HG03066 (cell line): ENCODE measurements around the gene INCA1.

Experiments
- ATAC-seq: cut with Tn5 transposase; IDR thresholded peaks from one replicate; pipeline ENCODE4 v1.9.1; 2021; ENCODE audit warnings: low read depth; ENCODE audit not compliant: unreplicated experiment

The INCA1 gene

DNA sequence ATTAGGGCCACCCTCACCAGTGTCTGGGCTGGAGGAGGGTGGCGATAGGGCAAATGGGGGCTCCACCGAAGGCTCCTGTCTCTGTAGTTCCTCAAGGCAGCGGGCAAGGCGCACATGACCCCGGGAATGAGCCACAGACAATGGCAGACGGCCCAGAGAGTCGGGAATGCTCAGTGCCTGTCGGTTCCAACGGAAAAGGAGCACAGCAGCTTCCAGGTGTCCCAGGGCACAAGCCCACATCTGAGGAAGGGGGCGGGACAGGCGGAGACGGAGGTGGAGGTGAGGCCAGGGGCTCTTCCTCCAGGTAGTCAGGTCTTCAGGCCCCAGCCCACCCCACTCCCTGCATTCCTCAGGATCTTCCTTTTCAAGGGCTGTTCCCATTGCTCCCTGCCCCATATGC lies 24.6 kb downstream of the INCA1 start:
- ATAC-seq: no peak

DNA sequence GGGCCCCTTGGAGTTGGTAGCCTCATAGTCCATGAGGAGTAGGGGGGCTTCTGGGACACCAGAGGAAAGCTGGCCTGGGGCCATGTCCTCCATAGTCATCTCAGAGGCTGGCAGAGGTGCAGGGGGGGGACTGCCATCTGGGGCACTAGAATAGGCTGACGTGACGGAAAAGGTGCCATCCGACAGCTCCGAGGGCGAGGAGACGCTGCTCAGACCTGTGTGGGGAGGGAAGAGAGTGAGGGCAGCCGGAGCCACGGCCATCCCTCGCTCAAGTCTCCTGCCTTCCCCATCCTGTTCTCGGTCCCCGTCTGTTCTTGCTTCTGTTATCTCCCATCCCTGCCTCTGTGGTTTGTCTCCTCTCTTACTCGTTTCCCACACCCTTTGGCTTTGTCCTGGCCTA lies 25.0 kb downstream of the INCA1 start:
- no peak for ATAC-seq

DNA sequence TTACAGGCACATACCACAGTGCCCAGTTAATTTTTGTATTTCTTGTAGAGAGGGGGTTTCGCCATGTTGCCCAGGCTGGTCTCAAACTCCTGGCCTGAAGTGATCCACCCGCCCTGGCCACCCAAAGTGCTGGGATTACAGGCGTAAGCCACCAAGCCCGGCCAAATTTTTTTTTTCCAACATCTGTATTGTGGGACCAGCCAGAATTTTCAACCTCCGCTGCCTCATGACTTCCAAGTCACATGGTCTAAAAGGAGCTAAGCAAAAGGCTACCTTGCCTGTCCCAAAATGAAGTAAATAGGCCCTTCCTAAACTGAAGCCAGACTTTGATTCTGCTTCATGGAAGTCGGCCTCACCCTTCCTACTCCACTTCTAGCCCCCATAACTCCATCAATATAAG lies 25.5 kb downstream of the INCA1 start:
- no peak for ATAC-seq

DNA sequence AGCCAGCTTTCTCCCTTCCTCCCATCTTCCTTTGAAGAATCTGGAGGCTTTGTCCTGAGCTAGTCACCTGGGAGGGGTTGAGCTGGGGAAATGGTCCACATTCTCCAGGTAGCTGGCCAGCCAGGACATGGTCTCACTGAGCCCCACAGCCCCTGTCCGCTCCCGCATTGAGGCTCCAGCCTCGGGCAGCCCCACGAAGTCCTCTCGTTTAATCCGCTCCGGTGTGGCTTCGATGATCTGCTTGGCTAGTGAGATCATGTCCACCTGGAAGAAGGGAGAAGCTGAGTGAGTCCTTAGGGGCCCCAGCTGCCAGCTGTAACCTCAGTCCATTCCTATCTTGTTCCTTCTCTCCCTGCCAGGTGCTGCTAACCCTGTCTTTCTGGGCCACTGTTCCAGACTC lies 27.0 kb downstream of the INCA1 start:
- ATAC-seq: no peak

DNA sequence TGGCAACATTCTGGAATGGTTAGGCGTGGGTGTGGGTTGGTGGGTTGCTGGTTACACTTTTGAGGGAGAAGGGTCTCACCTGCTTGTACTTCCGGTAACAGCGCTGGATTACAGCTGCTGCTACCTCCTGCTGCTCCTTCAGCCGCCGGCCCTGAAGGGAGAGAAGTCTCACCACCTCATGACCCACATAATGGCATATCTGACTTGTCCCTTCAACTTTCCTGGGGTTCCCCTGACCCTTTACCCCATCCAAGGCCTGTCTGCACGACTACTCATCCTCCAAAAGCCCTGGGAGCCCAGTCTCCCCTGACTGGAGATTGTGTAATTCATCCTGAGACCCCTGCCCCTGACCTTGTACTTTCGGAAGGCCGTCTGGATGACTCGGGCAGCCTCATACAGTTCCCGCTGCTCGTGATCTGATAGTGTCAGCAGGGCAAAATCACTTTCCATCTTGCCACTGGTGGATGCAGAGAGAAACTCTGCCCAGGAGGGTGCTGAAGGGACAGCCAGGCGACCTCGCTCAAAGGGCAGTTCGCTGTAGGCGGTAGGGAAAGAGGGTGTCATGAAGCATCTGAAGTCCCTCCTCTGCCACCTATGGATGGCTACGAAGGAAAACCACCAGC lies 27.7 kb downstream of the INCA1 start:
- no peak for ATAC-seq

DNA sequence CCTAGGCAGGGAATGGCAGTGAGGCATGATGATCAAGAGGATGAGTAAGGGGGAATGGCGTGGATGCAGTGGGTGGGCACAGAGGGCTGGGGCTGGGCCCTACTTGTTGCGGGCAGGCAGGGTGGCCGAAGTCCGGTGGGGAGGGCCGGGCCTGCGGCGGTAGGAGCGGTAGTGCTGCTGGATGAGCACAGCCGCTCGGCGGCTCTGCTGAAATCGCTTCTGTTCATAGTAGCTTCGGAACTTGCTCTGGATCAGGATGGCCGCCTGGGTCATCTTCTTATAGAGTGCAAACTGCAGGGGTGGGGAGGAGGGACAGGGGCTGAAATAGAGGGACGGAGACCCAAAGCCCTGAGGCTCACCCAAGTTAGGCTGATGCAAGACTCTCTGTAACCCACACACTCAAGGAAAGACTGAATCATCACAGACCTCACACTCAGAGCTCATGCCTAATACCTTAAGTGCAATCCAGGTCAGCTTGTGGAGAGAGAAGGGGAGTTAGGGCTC lies 28.2 kb downstream of the INCA1 start:
- ATAC-seq: no peak

DNA sequence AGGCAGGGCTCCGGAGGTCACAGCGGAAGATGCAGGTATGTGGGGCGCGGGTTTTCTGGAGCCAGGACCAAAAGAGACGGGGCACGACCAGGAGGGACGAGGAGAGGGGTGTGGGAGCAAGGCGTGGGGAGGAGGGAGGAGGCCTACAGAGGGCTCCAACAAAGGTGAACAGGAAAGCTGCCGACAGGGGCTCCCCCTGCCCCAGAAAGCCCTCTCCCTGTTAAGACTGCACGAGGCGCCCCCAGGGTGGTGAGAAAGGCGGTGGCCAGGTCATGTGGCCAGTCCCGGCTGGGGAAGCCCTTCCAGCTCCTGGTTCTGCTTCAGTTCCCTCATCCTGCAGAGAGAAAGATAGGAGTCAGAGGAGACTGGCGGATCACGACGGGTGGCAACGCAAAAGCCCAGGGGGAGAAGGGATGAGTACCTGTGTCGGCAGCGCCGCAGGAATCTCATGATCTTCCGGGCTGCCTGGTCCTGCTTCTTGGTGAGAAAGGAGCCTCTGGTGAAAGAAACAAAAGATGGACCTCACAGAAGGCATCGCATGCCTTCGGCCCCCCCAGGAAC lies 28.8 kb downstream of the INCA1 start:
- ATAC-seq: no peak

DNA sequence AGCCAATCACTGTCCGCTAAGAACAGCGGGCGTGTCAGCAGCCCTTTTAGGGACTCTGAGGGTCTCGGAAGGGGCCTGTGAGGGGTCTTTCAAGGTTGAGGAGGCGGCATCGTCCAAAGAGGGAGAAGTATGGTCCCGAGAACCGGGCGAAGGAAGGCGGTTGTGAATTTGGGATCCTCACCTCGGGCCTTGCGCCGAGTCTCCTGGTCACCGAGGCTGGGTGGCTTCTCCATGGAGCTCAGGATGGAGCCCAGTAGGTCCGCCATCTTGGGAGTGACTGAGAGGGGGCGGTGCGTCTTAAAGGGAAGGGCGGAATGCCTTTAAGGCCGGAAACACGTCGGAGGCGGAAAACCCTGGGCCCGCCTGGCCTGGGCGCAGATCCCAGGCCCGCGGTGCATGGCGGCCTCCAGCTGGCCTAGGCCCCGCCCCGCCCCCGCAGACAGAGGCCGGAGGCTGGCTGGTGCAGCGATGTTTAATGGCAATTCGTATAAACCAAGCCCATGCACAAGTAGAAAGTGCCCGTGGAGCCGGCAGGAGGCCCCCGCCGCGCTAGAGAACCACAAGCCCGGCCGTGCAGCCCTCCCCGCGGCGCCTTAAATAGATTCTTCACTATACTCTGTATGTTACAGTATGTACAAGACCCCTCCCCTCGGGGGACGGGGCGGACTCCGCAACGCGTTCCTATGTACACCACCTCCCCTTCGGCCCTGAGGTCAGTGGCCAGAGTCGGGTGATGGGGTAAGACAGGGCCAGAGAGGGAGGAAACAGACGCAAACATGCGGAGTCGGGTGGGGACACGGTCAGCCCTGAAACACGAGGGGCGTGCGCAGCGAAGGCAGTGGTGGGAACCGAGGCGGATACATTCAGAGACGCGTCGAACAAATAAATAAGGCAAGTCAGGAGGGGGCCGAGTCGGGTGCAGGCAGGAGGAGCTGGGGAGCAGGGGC lies 29.5 kb downstream of the INCA1 start, which contains the start of gene SPAG7:
Gene SPAG7 (minus strand): TSS at position 279 of the 947 bp plus-strand sequence. CDS start 13 bp downstream, at position 266.
- ATAC-seq: peak; percentile 57

DNA sequence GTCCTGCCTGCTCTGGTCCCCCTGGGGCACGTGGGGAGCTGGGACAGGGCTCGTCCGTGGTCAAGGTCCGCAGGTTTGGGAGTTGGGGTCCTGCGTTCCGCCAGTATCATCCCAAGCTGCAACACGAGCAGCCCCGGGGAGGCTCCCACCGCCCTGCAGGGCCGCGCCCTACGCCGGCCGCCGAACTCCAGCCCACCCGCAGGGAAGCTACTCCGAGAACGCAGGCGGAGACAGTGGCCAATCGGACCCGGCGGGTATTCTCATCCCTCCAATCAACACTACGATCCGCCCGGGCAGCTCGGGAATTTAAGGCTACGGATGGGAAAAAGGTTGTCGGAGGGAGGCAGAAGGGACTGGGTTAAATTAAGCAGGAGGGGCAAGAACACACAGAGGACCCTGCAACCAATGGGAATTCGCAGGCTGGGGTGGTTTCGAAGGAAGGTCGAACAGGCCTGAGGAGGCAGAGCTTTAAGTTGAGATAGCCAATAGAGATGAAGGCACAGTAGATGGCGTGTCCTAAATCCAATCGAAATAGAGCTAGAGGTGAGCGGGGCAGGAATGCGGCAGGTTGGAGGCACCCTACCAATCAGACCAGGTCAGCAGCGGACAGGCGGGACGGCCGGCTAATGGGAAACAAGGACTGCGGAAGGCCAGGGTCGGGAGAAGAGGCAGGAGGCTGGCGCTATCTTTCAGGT lies 30.3 kb downstream of the INCA1 start:
- peak; percentile 85 for ATAC-seq

DNA sequence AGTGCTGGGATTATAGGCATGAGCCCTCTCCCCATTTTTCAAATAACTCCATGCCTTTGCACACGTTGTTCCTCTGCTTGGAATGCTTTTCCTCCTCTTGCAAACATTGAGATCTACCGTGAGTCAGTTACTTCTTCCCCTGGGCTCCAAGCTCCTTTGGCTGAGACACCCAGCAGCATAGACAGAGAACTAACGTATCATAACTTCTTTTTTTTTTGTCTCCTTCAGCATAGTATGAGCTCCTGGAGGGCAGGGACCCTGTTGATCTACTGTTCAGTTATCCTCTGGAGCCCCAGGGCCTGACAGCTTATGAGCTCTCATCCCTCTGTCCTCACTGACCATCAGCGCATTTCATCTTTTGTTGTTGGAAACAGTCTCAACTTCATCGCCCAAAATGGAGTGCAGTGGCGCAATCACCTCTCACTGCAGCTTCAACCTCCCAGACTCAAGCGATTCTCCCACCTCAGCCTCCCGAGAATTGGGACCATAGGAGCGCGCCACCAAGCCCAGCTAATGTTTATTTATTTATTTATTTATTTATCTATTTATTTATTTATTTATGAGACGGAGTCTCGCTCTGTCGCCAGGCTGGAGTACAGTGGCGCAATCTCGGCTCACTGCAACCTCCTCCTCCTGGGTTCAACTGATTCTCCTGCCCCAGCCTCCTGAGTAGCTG lies 31.9 kb downstream of the INCA1 start:
- no peak for ATAC-seq

DNA sequence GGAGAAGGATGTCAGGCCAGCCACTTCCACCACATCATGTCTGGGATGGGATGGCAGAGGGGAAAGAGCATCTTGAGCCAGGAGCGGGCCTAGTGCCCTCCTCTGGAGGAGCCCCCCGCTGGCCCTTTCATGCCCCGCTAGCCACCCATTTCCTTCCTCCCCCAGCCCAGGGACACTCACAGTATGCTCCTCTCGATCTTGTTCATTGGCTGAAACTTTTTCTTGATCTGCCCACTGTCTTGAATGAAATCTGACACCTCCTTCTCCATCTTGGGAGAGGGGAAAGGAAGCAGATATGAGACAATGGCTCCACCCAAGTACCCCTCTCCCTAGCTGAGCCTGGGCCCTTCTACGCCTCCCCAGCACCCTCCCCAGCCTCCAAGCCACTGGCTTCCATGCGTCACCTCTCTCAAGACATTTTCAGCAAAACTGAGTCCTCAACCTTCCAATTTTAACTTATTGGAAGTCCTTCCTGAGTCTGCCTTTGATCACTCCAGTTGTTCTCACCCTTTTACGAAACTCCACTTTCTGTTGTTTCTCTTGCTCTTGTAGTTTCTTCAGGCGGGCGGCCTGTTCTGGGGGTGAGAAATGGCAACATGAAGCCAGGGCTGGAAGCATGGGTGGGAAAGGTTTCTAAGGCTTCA lies 36.9 kb downstream of the INCA1 start:
- ATAC-seq: no peak

DNA sequence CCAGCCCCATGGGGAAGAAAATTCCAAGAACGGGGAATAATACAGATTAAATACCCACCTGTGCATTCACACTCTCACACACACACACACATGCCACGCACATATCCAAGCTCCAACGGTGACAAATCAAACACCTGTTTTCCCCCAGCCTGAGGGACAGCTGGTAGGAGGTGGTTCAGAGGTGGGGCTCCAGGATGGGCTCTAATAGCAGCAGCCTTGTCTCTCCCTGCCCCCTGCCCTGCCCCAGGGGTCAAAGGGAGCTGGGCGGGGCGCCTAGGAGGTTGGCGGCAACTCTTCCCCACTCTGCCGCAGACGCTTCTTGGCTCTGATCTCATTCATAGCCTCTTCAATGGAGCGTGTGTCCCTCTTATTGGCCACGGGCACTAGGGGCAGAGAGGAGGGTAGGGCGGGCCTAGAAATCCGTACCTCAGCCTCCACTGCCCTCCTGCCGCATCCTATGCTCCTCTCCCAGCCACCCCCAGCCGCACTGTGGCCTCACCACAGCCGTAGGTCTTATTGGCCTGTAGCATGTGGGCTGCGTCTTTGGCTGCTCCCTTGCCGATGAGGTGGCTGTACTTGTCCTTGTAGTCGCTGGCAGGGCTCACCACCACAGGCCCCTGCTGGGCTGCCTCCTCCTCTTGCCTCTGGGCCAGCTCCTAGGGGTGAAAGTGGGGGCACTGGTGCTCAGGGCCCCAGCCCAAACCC lies 37.9 kb downstream of the INCA1 start:
- ATAC-seq: no peak

DNA sequence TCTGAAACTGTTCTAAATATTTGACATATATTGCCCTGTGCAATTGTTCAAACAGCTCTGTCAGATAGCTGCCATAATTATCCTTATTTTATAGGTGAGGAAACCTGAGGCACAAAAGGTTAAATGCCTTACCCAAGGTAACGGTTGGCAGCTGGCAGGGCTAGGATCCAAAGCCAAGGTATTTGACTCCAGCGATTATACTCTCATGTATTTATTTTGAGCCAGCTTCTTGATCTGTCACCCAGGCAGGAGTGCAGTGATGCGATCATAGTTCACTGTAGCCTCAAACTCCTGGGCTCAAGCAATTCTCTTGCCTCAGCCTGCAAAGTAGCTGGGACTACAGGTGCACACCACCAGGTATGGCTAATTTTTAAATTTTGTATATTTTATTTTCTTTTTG lies 39.2 kb downstream of the INCA1 start:
- ATAC-seq: no peak

DNA sequence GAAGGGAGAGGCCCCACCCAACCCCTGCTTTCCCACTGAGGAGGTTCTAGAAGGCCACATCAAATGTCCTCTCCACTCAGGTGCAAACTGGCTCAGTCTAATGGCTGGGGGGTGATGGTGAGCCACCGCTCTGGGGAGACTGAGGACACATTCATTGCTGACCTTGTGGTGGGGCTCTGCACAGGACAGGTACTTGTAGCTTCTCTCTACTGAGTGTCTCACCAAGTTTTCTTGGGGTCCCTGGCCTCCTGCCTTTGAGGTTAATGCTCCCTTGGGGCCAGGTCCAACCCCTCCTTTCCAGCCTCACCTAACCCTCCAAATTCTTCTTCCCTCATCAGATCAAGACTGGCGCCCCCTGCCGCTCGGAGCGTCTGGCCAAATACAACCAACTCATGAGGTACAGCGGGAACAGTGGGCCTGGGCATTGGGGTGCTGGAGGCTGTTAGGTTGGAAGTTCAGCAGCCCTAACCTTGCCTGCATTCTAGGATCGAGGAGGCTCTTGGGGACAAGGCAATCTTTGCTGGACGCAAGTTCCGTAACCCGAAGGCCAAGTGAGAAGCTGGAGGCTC lies 40.7 kb downstream of the INCA1 start:
- no peak for ATAC-seq

DNA sequence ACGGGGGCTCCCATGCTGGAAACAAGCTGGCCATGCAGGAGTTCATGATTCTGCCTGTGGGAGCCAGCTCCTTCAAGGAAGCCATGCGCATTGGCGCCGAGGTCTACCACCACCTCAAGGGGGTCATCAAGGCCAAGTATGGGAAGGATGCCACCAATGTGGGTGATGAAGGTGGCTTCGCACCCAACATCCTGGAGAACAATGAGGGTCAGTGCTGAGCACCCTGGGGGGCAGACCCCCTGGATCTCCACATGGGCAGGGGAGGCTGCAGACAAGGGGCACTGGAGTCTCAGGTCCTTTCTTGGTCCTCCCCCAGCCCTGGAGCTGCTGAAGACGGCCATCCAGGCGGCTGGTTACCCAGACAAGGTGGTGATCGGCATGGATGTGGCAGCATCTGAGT lies 42.2 kb downstream of the INCA1 start:
- no peak for ATAC-seq

DNA sequence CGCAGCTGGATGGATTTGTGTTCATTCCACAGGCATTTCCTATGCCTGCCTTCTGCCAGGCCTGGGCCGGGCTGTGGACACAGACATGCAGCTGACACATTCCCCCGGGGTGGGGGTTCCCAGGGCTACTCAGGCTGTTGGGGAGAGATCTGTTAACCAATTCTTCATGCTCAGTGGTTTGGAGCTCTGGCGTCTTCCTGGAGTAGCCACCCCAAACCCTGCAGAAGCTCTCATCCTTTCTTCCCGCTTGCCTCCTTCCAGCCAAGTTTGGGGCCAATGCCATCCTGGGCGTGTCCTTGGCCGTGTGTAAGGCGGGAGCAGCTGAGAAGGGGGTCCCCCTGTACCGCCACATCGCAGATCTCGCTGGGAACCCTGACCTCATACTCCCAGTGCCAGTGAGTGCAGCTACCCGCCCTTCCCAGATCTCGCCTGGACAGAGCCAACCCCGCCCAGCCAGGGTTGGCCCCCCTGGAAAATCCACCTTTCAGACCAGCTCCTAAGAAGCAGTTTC lies 43.8 kb downstream of the INCA1 start:
- ATAC-seq: no peak

DNA sequence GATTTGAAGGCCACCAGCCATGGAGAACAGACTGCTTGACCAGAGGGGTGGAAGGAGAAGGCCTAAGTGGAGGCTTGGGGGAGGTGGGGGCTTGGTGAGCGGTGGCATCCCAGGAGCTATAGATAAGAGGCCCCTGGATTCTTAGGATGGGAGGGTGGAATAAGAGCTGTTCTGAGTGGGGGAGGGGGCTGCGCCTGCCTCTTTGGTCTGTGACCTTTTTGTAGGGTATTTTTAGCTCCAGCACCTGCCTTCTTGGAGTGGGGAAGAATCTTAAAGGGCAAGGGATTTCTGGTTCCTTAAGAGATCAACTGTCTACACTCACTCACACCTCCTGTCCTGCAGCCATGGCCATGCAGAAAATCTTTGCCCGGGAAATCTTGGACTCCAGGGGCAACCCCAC lies 45.8 kb downstream of the INCA1 start:
- ATAC-seq: no peak

DNA sequence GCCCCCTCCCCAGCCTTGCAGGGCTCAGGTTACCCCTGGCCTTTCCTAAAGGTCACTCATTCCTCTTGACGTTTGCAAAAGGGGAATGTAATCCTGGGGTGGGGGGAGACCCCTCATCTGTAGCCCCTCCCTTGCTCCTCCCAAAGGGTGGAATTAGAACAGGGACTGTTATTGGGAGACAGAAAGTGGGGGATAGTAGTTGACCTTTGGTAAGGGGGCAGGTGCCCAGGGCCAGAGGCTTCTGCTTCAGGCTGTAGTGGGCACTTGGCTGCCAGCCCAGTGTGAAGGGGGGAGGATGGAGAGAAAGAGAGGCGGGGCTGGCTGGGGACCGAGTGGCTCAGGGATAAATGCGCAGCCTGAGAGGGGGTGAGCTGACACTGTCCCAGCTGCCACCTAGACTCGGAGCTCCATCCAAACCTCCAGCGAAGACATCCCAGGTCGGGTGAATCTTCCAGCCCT lies 46.5 kb downstream of the INCA1 start, which contains the start of gene ENO3:
Gene ENO3 (plus strand): TSS at position 374 of the 459 bp plus-strand sequence. CDS start 711 bp downstream, outside the sequence.
- no peak for ATAC-seq
